HFF-Myc (cell line): ENCODE measurements around the gene BRPF1.

ENCODE experiments used
- DNase-seq: peaks from one replicate; pipeline ENCODE4 v3.0.0-alpha.2; 2011; ENCODE audit warnings: low read depth; ENCODE audit errors: extremely low read depth
- H3K4me3 ChIP-seq: replicated peaks from 2 replicates; pipeline ENCODE4 v1.5.1; 2011; ENCODE audit warnings: low read depth, mild to moderate bottlenecking, control low read depth, low read length
- CTCF ChIP-seq: IDR thresholded peaks from 2 replicates; pipeline ENCODE4 v1.5.1; 2012; ENCODE audit warnings: mild to moderate bottlenecking, low read depth, low read length, control low read depth; ENCODE audit errors: missing control alignments

The BRPF1 gene

DNA sequence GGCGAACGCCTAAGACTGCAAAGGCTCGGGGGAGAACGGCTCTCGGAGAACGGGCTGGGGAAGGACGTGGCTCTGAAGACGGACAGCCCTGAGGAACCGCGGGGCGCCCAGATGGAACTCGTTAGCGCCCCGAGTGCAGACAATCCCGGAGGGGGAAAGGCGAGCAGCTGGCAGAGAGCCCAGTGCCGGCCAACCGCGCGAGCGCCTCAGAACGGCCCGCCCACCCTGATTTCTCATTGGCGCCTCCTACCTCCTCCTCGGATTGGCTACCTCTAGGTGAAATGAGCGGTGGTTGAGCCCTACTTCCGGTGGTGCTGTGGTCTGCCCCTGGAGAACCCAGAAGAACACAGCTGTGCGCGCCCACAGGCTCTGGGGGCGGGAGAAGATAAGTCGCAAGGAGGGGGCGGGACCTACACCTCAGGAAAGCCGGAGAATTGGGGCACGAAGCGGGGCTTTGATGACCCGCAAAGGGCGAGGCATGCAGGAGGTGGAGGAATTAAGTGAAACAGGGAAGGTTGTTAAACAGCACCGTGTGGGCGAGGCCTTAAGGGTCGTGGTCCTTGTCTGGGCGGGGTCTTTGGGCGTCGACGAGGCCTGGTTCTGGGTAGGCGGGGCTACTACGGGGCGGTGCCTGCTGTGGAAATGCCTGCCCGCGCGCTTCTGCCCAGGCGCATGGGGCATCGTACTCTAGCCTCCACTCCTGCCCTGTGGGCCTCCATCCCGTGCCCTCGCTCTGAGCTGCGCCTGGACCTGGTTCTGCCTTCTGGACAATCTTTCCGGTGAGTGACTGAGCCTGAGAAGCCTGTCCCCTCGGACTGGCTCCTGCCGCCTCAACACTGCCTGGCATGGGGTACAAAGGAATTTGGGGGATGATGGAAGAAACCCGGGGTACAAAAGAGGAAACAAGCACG, 18.4 kb downstream of the BRPF1 start, which contains the start of gene OGG1:
Gene OGG1 (plus strand): TSS at position 308 of the 911 bp plus-strand sequence. CDS start 335 bp downstream, at position 643.
- peak; percentile 98 for DNase-seq
- peak within 1 kb of the TSS; percentile 87 for H3K4me3 ChIP-seq
- TF ChIP-seq CTCF = no peak

GRCh38 chr3:9750556-9751411, 19.2 kb downstream of the BRPF1 start:
- no peak for DNase-seq
- TF ChIP-seq CTCF = no peak
- peak overlapping the region; percentile 87 for H3K4me3 ChIP-seq

- DNase-seq = no peak
- TF ChIP-seq CTCF = no peak
- no peak overlapping the region for H3K4me3 ChIP-seq
Measured at GRCh38 chr3:9754678-9755077, 23.1 kb downstream of the BRPF1 start.

DNA sequence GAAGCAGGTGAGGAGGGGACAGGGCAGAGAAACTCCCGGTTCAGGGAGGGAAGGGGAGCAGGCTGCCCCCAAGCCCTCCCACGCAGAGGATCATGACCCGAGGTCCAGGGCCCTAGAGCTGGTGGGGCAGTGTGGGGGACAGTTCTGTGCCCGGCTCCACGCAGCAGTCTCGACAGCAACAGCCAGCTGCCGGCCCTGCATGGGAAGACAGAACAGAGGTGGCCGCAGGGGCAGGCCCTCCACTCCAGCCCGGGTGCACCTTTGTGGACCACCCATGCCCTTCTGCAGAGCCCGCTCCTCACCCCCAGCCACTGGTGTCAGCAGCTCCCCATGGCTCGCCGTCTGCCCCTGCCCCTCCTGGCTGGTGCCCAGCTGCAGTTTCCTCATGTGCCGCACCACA, 25.9 kb downstream of the BRPF1 start:
- TF ChIP-seq CTCF = no peak
- H3K4me3 ChIP-seq = no peak overlapping the region
- no peak for DNase-seq

- no peak for DNase-seq
- no peak overlapping the region for H3K4me3 ChIP-seq
- TF ChIP-seq CTCF = no peak
Measured at GRCh38 chr3:9760779-9761505, 29.4 kb downstream of the BRPF1 start.

- TF ChIP-seq CTCF = no peak
- no peak for DNase-seq
- no peak overlapping the region for H3K4me3 ChIP-seq
Measured at GRCh38 chr3:9761919-9762318, 30.4 kb downstream of the BRPF1 start.
